IPS-NIHi7 (cell line): ENCODE data around the gene MCUB.
"Not testable (repeated sequence)": the region's sequence is repeated elsewhere in the genome, so short reads cannot be mapped to it uniquely, and the experiment has no call there.

Experiments used
- DNase-seq: peaks from one replicate; pipeline ENCODE4 v3.0.0; 2012; ENCODE audit warnings: mixed read lengths; ENCODE audit errors: extremely low spot score

MCUB gene

DNA sequence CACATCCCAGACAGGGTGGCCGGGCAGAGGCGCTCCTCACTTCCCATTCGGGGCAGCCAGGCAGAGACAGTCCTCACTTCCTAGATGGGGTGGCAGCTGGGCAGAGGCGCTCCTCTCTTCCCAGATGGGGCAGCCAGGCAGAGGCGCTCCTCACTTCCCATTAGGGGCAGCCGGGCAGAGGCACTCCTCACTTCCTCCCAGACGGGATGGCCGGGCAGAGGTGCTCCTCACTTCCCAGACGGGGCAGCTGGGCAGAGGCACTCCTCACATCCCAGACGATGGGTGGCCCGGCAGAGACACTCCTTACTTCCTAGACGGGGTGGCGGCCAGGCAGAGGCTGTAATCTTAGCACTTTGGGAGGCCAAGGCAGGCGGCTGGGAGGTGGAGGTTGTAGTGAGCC lies 118.9 kb downstream of the MCUB start:
- DNase-seq = not testable (repeated sequence)

- no peak for DNase-seq
Measured at GRCh38 chr4:109682875-109683274, 122.8 kb downstream of the MCUB start.

DNA sequence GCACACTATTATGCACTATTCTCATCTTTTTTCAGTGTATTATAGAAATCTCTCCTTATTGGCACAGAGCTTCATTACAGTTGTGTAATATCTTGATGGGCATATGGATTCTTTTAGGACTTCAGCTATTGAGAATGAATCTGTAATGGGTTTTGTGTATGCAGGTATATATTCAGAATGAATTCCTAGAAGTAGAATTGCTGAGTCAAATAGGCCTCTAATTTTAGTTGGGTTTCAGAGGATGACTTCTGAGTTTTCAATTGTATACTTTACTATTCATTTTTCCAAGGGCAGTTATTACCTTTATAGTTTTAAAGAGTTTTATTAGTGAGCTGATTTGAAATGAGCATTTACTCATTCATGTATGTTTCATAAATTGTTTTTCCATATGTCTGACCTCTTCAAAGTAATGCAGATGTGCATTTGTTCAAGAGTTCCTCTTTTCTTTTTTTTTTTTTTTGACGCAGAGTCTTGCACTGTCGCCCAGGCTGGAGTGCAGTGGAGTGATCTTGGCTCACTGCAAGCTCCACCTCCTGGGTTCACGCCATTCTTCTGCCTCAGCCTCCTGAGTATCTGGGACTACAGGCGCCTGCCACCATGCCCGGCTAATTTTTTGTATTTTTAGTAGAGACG lies 123.7 kb downstream of the MCUB start:
- DNase-seq = no peak

- DNase-seq = no peak
Measured at GRCh38 chr4:109684727-109685126, 124.7 kb downstream of the MCUB start.

DNA sequence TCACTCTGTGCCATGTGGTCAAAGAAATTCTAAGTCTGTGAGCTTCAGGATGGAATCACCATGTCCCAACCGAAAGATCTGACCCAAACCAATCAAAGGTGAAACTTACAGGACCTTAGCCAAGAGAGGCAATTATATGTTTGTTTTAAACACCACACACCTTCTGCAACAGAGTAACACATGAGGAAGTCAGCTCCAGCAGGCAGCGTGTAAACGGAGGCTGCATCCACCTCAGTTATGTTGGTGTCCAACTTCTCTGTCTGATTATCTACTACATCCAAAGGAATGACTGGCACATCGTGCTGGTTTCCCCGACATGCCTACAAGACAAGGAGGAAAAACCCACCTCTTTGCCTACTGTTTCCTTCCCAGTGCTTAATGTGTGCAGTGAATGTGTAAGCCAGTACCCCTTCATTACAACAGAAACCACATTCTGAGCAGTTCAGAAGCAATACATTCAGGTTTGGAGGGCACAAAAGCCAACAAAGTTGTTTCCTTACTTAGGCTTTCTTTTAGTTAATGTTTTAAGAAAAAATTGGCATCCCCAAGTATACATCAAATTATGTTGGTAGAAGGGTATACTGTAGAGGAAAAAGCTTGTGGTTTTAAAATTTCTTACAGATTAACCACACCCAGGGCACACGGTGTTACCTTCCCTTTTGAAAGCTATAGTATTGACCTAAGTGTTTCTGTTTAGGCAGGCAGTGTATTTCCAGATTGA lies 130.8 kb downstream of the MCUB start:
- no peak for DNase-seq

- no peak for DNase-seq
Measured at GRCh38 chr4:109691411-109691920, 131.4 kb downstream of the MCUB start.

GRCh38 chr4:109698656-109699055 lies 138.6 kb downstream of the MCUB start:
- no peak for DNase-seq

GRCh38 chr4:109699553-109700225 lies 139.6 kb downstream of the MCUB start:
- DNase-seq = no peak

DNA sequence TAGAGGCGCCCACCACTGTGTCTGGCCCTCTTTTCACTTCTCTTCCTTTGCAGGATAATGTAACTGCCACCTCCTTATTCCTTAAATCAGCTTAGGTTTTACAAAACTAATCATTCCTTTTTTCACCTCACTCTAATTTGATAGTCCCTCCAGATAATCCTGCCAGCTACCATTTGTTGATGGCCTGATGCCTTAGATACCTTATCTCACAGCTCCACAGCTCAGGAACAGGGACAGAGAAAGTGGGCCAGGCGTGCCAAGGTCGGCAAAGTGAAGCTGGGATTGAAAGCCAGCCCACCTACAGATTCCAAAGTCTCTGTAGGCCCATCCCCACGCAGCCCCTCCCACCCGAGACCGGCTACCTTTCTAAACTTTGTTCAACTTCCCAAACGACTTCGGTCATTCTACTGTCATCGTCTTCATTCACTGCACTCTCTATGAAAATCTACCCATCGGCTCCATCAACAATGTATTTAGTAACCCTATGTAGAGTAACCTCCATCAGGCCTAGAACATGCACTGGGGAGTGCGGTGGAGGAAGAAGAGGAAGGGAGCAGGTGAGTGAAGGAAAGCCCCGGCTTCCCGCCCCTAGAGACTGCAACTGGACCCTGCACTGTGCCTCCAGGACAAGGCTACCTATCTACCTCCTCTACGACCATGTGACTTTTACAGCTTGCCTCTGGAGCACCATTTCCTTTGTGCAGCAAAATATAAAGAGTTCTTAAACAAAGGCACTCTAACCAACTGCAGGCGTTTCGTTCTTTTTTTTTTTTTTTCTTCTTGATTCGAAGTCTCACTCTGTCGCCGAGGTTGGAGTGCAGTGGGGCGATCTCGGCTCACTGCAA lies 141.7 kb downstream of the MCUB start:
- DNase-seq = peak; percentile 49

DNA sequence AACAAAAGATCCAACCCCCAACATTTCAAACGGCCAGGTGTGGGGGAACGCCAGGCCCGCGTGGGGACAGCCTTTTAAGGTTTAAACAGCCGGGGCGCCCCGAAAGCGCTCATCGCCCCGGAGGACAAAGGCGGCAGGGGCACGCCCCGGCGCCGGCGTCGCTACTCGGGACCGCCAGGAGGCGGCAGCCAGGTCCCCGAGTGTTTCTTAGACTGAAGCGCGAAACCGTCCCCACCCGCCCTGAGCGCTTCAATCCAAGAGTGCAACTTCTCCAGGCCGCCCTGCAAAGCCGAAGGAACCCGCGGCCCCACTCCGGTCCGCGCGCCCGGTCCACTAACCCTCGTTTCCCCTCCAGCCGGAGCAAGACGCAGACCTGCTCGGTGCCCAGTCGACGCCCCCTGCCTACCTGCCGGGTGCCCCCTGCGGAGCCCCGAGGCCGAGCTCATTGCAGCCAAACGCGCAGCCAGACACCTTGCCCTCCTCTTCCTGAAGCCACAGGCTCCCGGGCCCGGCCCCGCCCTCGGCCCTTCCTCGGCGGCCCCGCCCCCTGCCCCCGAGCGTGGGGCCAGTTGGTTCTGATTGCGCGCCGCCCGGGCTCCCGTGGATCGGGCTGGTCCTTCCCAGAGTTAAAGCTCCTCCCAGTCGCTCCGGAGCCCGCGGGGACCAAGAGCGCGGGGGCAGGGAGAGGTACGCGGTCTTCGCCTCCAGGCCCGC lies 143.1 kb downstream of the MCUB start, which contains the start of gene CASP6:
CASP6 (minus strand) TSS at position 496 of the 714 bp plus-strand sequence; CDS start at position 446, 50 bp downstream.
- DNase-seq = peak; percentile 79

DNA sequence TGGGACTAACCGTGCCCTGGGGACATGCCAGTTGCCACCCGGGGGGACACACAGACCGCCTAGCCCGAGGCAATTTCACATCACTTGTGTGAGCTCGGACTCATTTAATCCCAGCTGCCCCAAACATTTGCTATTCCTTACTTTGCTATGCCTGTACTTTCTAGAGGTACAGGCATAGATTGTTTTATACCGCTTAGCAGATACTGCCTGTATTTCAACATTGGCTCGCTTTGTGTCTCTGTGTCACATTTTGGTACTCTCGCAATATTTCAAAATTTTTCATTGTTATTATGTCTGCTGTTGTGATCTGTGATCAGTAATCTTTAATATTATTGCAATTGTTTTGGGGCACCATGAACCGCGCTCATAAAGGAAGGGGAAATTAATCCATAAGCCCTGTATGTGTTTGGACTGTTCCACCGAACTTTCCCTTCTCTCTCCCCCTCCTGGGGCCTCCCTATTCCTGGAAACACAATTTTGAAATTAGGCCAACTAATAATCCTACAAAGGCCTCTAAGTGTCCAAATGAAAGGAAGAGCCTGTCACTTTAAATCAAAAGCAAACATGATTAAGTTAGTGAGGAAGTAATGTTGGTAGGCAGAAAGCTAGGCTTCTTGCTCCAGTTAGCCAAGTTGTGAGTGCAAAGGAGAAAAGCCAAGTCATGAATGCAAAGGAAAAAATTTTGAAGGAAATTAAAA lies 143.8 kb downstream of the MCUB start:
- DNase-seq = no peak

- no peak for DNase-seq
Measured at GRCh38 chr4:109708435-109708834, 148.4 kb downstream of the MCUB start.

DNA sequence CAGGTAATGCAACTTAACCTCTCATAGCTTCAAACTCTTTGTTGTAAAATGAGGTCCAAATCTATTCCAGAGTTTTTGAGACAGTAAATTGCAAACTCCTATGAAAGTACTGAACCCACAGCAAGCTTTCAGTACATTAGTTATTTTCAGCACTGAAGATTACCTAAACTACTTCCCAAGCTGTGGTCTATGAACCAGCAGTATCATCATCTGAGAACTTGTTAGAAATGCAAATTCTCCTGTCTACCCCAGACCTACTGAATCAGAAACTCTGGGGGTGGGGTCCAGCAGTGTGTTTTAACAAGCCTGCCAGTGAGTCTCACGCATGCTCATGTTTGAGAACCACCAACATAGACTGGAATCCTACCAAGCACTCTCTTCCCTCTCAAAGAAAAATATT lies 148.9 kb downstream of the MCUB start:
- no peak for DNase-seq

DNA sequence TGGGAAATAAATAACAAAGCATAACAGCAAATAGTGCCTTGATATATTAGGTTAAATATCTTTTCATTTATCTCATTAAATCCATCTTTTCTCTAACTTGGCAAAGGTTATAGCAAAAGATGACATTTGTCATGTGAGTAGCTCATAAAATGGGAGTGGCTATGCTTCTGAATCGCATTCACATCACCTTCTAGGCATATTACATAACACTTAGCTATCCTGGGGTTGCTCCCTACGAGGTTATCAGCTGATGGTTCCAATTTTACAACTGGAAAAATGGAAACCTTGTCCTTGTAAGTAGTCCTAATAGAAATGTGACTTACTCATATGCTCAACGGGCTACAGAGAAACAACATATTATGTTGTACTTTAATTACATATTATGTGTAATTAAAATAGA lies 153.5 kb downstream of the MCUB start:
- DNase-seq = no peak

DNA sequence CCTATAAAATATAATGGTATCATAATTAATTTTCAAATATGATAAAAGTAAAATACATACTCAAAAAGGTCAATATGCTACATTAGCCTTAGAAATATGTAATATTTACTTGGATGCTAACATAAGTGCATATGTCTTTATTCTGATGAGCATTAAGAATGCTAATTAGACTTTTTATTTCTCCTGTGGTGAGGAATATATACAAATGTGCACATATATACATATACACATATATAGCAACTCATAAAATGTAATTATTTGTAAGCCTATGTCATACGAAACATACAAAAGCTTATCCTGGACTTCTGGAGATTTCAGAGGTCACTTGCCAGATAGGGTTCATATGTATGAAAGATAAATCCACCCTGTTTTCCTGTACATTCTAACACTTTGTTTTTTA lies 158.7 kb downstream of the MCUB start:
- no peak for DNase-seq

DNA sequence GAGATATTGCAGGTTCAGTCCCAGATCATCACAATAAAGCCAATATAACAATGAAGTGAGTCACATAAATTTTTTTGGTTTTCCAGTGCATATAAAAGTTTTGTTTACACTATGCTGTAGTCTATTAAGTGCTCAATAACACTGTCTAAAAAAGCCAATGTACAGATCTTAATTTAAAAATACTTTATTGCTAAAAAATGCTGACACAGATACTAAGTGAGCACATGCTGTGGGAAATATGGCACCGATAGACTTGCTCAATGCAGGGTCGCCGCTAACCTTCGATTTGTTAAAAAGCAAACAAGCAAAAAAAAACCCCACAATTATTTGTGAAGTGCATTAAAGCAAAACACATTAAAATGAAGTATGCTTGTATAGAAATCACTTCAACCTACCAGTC lies 159.6 kb downstream of the MCUB start:
- no peak for DNase-seq

DNA sequence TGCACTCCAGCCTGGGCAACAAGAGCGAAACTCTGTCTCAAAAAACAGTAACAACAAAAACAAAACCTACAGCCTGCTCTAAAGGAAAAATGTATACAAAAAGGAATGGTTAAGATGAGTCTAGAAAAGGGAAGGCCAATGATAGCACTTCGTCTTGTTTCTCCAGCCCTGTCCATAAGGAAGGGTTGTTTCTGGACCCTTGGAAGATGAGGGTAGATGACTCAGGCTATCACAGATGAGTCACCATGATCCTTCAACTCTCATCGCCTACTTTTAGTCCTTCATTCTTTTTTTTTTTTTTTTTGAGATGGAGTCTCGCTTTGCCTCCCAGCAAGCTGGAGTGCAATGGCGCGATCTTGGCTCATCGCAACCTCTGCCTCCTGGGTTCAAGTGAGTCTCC lies 161.0 kb downstream of the MCUB start:
- DNase-seq = no peak

DNA sequence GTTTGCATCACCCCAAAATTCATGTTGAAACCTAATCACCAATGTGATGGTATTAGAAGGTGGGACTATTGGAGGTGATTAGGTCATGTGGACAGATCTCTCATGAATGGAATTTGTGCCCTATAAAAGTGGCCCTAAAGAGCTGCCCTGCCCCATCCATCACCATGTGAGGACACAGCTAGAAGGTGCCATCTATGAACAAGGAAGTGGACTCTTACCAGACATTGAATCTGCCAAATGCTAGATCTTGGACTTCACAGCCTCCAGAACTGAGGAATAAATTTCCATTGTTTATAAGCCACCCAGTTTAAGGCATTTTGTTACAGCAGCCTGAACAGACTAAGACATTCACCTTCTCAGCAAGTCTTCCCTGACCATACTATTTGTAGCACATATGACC lies 162.3 kb downstream of the MCUB start:
- no peak for DNase-seq

DNA sequence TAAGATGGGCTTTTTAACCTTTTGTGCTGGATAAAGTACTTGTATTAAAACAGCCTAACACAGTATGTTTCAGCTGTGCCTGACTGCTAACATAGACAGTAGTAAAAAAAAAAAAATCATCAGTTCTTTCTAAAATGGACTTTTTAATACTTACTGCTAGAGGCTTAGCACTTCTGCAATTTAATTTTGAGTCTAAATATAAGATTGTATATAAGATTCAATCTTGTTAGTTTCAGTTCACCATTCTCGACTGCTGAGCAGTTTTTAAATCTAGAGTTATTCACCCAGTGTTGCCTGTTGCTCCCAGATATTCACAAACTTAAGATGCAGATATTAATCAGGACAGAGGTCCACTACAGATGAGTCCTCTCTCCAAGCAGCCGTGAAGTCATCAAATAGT lies 163.1 kb downstream of the MCUB start:
- DNase-seq = no peak

- no peak for DNase-seq
Measured at GRCh38 chr4:109728385-109728784, 168.3 kb downstream of the MCUB start.
